NCI-H774 (cell line): ENCODE results near the gene FADS1.

Experiments
- DNase-seq: peaks from one replicate; lab custom pipeline; 2025; lab: John Stamatoyannopoulos, UW

Gene FADS1

DNA sequence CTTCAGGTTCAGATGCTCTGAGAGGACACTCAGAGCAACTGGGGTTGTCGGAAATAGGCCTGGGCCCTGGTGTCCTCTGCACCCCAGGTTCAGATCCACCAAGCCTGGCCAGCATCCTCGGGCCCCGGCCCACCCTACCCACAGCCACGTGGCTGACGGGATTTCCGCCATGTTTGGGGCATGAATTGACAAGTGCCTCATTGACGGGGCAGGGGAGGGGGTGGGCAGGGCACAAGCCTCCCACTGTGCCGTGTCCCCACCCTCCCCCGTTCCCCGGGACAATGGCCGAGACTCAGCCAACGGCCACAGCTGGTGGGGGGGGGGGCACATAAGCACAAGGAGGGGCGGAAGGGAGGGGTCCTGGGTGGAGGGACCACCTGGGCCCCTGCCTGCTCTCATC, 55.9 kb downstream of the FADS1 start:
- DNase-seq, result no peak

DNA sequence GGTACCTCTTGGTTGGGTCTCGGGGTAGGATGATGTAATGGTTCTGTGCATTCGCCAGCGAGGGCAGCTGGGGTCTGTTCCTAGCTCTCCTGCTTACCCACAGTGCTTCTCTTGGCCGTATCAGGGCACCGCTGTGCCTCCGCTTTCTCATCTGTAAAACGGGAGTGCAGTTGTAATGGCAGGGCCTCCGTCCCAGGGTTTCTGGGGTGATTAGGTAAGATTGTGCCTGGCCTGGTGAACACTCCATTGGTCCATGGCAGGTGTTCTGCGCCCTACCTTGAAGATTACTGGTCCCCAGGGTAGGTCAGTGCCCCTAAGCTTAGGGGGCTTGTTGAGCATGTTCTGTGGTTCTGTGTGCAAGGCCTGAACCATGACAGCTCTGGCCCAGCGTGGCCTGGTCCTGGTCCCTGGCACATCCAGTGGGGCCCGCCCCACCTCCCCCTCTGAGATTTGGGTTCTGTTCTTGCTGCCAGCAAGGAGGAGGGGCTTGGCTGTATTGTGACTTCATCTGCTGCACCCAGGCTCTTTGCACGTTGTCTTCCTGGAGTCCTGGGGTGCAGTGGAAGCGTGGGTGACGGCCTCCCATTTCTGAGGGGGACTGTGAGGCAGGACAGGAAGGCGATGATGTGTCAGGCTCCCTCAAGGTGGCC, 59.5 kb downstream of the FADS1 start:
- no peak for DNase-seq

DNA sequence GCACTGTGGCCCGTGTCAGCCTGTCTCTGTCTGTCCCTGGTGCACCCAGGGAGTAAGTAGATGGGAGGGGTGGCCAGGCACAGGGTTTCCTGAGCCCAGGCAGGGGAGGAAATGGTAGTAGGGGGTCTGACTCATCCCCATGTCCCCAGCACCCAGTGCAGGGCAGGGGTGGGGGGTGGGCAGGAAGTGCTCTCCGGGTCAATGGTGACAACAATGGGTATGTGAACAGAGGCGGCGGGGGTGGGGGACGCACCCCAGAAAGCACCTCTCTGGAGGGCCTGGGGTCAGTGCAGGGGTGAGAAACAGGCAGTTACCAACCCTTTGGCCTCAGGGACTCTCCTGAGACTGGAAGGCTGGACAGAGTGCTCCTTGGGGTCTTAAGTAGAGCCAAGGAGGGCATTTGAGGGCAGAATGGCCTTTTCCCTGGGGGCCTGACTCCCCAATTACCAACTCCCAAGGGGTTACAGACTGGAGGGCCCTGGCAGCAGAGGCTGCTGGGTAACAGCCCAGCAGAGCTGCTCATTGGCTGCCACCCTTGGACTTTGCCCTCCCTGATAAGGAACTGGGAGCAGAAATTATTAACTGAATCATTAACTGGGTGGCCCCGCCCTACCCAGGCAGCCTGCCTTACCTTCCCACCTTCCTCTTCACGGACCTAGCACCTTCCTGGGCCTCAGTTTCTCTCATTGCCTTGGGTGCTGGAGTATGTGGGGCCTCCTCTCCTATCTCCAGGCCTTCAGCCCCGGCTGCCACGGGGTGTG, 60.2 kb downstream of the FADS1 start:
- DNase-seq, result no peak

DNA sequence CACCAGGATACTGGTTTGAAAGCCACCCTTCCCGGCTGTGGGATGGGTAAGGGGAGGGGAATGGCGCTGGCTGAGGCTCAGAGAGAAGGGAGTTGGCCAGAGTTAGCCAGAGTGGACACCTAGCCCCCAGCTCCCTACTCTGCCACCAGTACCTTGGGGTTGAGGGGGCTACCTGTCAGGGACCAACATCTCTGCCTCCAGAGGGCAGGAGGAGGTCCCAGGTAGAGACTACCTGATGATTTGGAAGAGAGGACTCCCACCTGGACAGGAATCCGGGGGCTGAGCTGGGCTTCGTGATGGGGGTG, 60.7 kb downstream of the FADS1 start:
- no peak for DNase-seq

DNA sequence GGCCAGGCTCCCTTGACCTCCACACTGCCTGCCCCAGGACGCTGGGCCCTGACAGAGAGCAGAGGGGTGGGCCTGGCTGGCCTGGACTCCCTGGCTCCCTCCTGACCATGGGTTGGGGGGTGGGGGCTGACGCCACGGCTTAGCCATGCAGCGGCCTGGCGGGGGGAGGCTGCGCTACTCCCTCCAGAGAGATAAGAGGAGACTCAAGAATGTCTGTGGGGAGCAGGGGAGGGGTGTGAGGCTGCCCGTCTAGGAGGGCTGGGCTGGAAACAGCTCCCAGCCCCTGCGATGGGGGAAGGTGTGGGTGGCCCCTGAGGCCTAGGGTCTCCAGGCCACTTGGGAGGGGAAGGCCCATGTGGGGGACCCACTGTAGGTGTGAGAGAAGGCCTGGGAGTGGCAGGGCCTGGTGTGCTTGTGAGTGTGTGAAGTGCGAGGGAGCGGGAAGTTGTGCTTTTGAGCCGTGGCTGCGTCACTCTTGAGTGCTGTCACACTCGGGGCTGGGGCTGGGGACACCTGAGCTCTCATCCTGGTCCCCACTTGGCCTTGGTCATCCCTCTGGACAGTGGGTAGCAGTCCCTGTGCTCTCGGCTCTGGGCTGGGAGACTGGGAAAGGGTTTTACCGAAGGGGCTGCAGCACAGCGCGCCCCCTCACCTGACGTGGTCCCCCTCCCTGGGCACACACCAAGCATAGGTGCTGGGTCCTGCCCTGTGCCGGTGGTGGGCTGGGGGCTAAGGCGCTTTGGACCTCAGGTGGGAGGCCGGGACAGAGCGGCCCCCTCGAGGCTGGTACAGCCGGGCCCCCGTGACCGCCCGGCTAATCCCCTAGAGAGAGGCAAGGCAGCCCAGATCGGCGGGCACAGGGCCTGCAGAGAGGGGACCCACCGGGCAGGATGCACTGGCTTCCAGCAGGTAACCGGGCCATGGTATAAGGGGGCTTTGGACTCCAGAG, 62.0 kb downstream of the FADS1 start:
- DNase-seq, result no peak

DNA sequence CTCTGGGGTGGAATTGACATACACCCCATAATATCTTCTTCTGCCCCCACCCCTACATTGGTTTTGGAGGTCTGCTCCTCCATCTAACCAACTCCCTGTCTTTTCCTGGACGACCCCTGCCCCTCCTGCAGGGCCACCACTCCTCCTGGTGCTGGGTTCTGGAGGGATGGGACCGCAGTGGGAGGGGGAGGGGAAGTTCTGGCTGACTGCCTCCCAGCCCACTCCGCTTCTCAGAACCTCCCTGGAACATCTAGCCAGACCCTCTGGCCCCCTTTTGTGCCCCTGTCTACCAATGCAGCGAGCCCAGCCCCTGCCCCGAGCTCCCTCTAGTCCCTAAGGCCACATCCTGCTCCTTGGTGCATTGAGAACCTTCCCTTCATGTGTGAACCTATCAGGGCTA, 63.1 kb downstream of the FADS1 start:
- DNase-seq, result no peak

DNA sequence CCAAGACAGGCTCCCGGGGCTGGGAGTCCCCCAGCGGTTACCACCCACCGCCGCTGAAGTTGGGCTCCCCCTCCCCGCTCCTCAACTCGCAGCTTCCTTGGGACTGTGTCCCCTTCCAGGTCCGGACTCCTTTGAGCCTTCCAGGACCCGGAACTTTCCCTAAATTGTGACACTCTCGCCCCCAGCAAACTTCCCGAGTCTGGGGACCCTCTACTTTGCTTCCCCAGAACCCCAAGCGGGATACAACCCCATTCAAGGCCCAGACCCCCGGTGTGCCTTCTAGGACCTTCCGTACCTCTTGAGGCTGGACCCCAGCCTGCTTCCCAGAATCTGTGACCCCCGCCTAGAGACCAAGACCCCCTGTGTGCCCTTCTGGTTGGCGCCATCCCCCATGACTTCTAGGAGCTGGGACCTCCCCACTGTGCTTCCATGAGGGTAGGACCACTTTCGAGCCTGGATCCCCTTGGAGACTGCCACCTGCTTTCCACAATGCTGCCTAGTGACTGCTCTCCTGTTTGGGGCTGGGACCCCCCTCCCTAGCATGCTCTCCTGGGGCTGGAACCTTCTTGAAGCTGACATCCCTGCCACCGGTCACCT, 63.8 kb downstream of the FADS1 start:
- no peak for DNase-seq

DNA sequence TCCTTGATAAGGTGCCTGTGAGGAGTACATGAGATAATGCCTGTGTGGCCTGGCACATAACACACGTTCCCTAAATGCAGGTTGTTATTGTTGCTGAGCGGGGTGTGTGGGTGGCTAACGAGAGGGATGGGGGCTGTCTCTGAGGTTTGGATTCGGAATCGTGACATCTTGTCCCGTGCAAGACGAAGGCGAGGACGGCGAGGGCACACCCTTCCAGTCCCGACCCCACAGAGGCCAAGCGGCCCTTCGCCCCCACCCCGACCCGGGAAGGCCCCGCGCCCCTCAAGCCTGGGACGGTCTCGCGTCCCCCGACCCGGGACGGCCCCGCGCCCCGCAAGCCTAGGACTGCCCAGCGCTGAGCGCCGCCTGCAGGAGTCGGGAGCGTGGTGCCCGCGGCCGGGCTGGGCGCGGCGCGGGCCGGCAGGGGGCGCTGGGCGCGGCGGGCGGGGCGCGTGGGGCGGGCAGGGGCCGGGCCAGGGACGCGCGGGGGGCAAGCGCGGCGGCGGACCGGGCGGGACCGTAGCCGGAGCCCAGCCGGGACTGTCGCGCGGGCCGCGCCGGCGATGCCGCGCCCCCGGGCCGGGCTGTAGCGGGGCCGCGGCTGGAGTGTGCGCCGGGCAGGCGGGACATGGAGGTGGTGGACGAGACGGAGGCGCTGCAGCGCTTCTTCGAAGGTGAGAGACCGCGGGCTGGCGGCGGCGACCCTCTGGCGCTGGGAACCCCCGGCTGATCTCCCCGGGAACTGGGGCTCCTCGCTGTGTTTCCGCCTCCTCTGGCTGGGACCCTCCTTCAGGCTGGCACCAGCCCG, 64.5 kb downstream of the FADS1 start, which contains the start of gene MYRF:
Gene MYRF (plus strand): TSS at position 520 of the 808 bp plus-strand sequence. CDS start 109 bp downstream, at position 629.
- peak; percentile 19 for DNase-seq

DNA sequence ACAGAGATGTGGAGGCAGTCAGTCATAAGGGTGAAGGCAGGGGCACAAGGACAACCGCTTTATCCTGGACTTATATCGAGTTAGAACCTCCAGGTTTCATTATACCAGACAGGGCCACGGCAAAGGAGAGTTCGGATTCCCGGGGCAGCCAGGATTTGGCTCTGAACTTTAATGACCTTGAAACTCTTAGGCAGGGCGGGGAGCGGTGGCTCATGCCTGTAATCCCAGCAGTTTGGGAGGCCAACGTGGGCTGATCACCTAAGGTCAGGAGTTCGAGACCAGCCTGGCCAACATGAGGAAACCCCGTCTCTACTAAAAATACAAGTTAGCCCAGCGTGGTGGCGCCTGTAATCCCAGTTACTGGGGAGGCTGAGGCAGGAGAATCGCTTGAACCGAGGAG, 65.4 kb downstream of the FADS1 start:
- DNase-seq, result no peak

DNA sequence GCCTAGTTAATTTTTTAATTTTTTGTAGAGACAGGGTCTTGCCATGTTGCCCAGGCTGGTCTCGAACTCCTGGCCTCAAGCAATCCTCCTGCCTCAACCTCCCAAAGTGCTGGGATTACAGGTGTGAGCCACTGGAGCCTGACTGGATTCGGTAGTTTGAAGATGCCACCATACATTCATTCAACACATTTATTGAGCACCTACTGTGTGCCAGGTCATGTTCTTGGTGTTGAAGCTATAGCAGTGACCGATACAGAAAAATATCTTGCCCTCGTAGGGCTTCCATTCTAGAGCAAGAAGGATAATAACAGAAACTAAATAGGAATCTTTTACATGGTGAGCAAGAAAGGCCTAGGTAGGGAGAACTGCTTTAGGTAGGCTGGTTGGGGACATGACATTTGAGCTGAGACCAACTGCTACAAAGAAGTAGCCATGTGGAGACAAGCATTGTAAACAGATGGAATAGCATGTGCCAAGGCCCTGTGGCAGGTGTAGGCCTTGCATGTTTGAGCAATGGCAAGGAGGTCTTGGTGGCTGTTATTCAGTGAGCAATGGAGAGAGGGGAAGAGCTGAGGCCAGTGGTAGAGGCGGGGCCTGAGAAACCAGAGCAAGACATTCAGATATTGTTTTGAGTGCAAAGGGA, 66.1 kb downstream of the FADS1 start:
- DNase-seq, result no peak
